Measurements from ENCODE around the gene KLF7.

Gene KLF7

GRCh38 chr2:207092818-207093217 is 72.9 kb downstream of the KLF7 start:
- no peak for DNase-seq (ENCODE audit: low read depth)

DNA sequence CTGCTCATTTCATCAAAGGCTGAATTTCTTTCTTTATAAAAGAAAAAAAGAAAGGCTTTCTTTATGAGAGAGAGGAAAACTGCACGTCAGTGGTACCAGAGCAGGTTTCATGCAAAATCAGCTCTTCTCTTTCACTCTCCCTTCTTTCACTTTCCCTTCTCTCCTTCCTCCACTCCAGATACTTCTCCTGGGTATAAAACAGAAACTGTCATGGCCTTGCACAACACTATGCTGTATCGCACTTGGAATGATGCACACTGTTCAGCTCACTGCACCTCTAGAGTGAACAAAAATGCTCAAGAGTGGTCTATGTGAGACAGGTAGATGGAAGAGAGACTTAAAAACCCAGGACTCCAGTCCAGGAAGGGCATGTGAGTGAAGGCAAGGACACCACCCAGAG is 73.8 kb downstream of the KLF7 start:
- DNase-seq (ENCODE audit: low read depth) = no peak

- no peak for DNase-seq (ENCODE audit: low read depth)
Measured at GRCh38 chr2:207091176-207091575, 74.6 kb downstream of the KLF7 start.

DNA sequence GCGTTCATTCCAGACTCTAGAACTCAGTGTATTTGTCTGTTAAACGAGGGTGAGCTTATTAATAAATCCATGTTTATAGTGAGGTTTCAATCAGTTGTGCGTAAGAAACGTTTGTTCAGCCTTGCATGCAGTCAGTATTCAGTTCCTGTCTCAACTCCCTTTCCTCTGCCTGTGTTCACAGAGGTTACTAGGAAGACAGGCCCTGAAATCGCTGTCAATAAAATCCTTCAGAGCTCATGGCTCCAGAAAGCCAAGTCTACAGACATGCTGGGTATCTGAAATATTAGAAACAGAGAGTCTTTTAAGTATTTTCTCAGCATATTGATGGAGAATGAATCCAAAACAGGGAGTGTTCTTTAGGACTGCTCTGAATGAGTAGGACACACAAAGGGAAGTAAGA is 75.4 kb downstream of the KLF7 start:
- DNase-seq (ENCODE audit: low read depth) = no peak

DNA sequence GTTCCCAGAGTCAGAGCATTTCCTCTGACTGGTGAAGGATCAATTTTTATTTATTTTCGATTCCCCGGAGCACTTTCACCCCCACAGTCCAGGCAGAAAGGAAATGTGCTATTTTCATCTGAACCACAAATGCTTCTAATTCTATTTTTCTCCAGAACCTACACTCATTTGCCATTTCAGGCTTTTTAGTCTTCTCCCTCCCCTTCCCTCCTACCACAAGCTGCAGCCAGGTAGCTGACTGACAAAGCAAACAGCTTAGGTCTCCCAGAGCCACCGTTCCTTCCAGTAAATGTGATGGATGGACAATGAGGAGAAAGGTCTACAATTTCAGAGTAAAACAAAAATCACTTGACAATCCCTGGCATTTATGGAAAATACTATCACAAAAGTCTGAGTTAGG is 76.9 kb downstream of the KLF7 start:
- no peak for DNase-seq (ENCODE audit: low read depth)

GRCh38 chr2:207088276-207088675 is 77.5 kb downstream of the KLF7 start:
- no peak for DNase-seq (ENCODE audit: low read depth)

GRCh38 chr2:207087046-207087902 is 78.5 kb downstream of the KLF7 start:
- DNase-seq (ENCODE audit: low read depth) = no peak

DNA sequence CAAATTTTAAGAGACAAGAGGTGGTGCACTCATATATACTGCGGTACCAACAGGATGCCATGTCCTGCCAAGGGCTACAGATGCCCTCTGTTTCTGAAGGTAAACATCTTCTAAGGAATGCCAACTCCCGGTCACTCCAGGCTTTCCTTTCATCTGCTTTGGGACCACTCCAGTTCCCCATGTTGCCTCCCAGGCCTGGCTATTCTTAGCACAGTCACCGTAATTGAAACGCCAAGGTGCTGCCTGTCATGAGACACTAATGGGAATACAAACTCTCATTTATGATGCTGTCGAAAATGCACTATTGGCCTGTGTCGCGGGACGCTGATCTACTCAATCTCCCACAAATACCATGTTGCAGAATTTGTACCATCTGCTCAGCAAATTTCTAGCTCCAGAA is 79.6 kb downstream of the KLF7 start:
- no peak for DNase-seq (ENCODE audit: low read depth)

GRCh38 chr2:207085110-207085509 is 80.6 kb downstream of the KLF7 start:
- no peak for DNase-seq (ENCODE audit: low read depth)

- peak; percentile 65 for DNase-seq (ENCODE audit: low read depth)
Measured at GRCh38 chr2:207083361-207084110, 82.2 kb downstream of the KLF7 start.

GRCh38 chr2:207082619-207083018 is 83.1 kb downstream of the KLF7 start:
- DNase-seq (ENCODE audit: low read depth) = no peak

- no peak for DNase-seq (ENCODE audit: low read depth)
Measured at GRCh38 chr2:207078186-207078798, 87.5 kb downstream of the KLF7 start.

GRCh38 chr2:207077266-207077665 is 88.5 kb downstream of the KLF7 start:
- no peak for DNase-seq (ENCODE audit: low read depth)

DNA sequence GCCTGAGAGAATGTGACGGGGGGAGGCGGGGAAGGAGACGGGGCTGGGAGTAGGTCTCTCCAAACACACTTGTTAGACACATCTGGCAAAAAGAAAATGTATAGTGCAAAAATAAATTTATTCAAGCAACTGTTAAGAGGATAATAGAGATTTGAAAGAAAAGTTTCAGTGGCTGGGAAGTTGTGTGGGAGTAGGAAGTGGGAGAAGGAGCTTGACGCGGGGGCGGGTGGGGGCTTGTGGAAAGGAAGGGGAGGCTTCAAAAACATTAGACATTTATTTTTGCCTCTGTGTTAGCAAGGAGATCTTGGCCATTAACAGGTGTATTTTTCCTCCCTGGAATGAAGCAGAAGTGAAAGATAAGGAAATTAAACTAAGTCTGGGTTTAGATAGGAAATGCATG is 90.3 kb downstream of the KLF7 start:
- no peak for DNase-seq (ENCODE audit: low read depth)

DNA sequence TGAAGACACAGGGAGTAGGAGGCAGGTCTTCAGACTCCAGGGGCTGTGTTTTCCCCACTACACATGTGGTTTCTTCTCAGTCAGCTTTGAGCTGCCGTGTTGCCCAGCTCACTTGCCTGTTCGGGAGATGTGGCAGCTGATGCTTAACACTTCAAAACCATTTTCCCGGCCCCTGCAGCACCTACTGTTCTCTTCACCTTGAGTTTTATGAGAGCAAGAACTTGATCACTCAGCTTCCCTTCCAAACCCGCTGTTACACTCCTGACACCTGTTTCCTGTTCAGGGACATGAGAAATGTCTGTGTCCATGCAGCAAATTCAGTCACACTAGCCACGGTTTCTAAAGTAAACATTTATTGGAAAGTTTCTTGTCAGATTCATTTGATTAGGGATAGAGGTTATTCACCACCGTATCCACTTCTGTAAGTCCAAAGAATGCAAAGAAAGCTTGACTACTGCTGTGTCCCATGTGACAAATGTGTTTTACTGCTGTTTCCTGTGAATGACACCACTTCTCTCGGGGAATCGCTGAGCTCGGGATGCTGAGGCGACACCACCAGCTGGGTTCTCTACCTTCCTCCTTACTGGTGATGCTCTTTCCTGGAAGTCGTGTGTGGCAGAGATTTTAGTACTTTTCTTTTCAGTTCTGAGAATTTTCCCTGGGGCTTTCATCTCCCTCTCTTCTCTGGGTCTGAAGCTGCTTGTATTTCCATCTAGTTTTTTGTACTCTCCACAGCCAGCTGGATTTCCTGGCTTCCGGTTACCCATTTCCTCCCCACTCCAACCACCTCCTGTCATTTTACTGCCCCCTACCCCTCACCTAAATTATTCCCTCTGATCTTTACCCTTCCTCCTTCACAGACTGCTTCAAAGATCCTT is 91.7 kb downstream of the KLF7 start:
- DNase-seq (ENCODE audit: low read depth) = no peak

DNA sequence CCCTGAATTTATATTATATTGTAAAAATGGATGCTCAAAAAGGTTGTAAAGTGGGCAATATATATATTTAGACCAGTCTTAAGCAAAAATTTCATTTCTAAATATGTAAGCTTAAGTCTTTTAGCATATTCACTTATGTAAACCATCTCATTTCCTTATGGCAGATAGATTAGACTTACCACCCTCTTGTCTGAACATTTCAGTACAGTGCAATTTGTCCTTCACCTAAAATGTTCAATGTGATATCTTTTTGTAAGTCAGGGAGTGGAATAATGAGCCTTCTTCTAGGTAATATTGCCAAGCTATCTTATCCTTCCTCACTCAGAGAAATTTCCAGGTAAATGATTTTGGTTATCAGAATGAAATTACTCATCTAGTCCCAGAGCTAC is 92.3 kb downstream of the KLF7 start:
- no peak for DNase-seq (ENCODE audit: low read depth)

DNA sequence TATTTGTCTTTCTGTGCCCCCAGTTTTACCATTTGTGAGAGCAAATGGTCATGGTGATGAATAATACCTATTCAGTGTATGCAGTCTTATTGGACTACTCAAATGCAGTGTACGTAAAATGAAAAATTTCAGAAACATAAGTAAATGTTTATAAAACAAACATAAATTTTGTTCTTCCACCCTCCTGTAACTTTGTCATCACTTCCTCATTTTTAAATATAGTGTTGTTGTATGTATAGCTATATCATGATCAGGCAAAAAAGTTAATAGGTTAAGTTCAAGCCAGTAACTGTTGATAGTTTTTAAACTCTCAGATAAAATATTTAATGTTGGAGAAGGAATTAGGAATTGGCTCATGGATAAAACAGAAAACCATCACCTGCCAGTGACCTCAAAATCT is 93.2 kb downstream of the KLF7 start:
- DNase-seq (ENCODE audit: low read depth) = no peak

GRCh38 chr2:207071820-207072219 is 93.9 kb downstream of the KLF7 start:
- DNase-seq (ENCODE audit: low read depth) = no peak

GRCh38 chr2:207067473-207067872 is 98.3 kb downstream of the KLF7 start:
- no peak for DNase-seq (ENCODE audit: low read depth)

DNA sequence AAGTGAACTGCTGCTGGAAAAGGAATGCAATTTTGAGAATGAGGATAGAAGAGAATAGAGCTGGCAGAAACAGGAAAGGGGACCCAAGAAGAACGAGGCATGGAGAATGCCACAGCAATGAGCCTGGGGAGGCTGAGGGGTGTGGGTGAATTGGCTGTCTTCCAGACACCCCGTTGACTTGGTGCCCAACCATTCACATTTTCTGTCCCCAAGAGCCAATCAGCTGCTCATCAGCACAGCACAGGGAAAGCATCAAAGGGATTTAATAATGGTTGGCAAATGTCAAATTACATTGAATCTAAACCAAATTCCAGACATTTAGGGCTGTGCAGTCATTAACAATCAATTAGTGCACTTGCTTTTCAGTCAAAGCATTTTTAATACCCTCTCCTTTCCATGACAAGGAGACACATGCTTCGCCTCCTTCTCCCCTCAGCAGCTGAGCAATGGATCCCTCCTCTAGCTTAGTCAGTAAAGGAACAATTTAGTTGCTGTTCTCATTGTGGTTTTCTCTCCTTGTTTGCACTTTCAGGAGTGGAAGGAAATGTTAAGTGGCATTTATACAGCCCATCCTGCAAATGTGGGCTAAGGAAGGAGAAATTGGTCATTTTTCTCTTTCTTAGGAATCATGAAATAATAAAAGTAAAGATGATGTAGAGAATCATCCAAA is 98.8 kb downstream of the KLF7 start:
- no peak for DNase-seq (ENCODE audit: low read depth)

DNA sequence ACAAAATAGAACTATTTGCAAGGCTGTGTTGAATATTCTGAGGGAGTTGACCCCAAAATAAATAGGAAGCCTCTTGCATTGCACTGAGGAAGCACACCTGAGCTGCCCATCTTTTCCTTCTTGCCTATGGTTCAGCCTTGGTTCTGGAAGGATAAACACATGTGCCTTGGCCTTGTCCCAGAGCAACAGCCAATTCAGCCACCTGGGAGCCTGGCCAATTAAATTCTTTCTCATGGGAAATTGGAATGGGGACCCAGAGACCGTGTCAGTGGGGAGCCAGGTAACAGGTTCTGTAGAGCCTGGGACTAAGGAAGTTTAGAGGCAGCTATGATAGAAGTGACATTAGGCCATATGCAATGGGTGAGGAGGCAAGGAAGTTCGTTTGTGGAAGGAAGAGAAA is 99.6 kb downstream of the KLF7 start:
- DNase-seq (ENCODE audit: low read depth) = no peak
